Measurements from ENCODE around the gene SLC4A2.
A peak's percentile ranks its signal among the peaks of the same experiment; 100 is the strongest.
"Not testable (repeated sequence)": the region's sequence is repeated elsewhere in the genome, so short reads cannot be mapped to it uniquely, and the experiment has no call there.

Gene SLC4A2, protein sequence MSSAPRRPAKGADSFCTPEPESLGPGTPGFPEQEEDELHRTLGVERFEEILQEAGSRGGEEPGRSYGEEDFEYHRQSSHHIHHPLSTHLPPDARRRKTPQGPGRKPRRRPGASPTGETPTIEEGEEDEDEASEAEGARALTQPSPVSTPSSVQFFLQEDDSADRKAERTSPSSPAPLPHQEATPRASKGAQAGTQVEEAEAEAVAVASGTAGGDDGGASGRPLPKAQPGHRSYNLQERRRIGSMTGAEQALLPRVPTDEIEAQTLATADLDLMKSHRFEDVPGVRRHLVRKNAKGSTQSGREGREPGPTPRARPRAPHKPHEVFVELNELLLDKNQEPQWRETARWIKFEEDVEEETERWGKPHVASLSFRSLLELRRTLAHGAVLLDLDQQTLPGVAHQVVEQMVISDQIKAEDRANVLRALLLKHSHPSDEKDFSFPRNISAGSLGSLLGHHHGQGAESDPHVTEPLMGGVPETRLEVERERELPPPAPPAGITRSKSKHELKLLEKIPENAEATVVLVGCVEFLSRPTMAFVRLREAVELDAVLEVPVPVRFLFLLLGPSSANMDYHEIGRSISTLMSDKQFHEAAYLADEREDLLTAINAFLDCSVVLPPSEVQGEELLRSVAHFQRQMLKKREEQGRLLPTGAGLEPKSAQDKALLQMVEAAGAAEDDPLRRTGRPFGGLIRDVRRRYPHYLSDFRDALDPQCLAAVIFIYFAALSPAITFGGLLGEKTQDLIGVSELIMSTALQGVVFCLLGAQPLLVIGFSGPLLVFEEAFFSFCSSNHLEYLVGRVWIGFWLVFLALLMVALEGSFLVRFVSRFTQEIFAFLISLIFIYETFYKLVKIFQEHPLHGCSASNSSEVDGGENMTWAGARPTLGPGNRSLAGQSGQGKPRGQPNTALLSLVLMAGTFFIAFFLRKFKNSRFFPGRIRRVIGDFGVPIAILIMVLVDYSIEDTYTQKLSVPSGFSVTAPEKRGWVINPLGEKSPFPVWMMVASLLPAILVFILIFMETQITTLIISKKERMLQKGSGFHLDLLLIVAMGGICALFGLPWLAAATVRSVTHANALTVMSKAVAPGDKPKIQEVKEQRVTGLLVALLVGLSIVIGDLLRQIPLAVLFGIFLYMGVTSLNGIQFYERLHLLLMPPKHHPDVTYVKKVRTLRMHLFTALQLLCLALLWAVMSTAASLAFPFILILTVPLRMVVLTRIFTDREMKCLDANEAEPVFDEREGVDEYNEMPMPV

DNA sequence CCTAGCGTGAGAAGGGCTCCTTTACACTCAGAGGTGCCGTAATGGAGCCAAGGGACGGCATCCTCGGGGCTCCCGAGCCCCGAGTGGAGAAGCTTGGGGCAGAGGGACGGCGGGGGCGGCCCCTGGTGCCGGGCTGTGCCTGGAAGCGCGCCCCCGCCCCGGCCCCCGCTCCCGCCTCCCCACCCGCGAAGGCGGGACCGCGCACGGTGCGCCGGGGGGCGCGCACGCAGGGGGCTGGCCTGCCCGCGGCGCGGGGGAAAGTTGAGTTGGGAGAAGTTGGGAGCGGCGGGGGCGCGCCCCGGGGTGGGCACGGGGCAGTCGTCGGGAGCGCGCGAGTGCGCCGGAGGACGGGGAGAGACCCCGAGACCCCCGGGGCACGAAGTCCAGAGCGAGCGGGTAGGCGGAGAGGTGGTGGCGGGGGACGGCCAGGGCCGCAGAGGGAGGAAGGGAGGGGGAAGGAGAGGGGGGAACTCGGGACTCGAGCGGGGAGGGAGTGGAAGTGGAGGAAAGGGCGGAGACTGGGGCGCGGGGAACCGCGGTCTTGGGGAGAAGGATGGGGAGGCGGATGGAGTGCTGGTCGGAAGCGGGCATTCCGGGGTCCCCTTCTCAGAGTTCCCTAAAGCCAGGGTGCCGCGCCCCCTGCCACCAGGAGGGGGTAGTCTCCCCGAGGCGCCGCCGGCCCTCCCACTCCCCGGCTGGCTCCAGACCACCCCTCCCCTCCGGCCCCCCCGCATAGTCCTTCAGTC is at the start of gene SLC4A2:
TSS of gene SLC4A2 (plus strand) at position 223 of the 746 bp plus-strand sequence. CDS start 2,399 bp downstream, outside the sequence.
- no peak for TF ChIP-seq JUND (IDR thresholded peaks at IDR 0.05; ENCODE audit: low read depth)
- in situ Hi-C loops (cut with HindIII; ENCODE audit: low pct_unique_long_range_greater_than_20kb, low sequenced_read_pairs) = no loop called here
- peak; percentile 76 to 81 for DNase-seq (ENCODE audit: low read depth in 1 of 2, low spot score in 1 of 2)

DNA sequence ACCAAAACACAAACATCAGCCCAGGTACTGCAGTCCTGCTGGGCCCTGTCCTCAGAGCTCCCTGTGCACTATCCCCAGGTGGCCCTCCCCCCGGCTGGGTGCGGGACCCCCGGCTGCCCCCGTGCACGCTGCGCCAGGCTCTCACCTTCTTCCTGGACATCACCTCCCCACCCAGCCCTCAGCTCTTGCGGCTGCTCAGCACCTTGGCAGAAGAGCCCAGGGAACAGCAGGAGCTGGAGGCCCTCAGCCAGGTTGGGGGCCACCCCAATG is 49.4 kb upstream of the SLC4A2 start:
- DNase-seq (ENCODE audit: low read depth in 1 of 2, low spot score in 1 of 2) = no peak
- TF ChIP-seq JUND (IDR thresholded peaks at IDR 0.05; ENCODE audit: low read depth) = no peak
- in situ Hi-C loops (cut with HindIII; ENCODE audit: low pct_unique_long_range_greater_than_20kb, low sequenced_read_pairs) = no loop called here

DNA sequence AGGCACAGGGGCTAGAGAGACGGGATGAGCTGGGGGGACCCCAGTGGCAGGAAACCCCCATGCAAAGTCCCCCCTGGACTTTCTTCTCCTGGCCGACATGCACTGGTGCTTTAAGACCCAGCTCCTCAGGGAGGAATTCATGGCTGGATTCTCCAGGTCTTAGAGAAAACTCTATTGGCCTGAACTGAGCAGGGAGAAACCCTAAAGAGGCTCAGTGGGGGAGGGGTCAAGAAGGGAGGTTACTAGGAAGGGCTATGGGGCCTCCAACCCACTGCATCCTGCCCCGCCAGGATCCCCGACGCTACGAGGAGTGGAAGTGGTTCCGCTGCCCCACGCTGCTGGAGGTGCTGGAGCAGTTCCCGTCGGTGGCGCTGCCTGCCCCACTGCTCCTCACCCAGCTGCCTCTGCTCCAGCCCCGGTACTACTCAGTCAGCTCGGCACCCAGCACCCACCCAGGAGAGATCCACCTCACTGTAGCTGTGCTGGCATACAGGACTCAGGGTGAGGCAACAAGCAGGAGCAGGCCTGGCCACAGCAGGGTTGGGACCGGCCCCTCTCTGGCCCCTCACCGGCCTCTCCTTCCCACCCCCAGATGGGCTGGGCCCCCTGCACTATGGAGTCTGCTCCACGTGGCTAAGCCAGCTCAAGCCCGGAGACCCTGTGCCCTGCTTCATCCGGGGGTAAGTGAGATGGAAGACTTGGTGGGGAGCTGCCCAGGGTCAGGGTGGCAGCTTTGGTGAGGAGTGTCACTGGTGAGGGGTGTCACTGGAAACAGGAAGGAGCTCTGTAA is 48.9 kb upstream of the SLC4A2 start:
- in situ Hi-C loops (cut with HindIII; ENCODE audit: low pct_unique_long_range_greater_than_20kb, low sequenced_read_pairs) = no loop called here
- no peak for DNase-seq (ENCODE audit: low read depth in 1 of 2, low spot score in 1 of 2)
- TF ChIP-seq JUND (IDR thresholded peaks at IDR 0.05; ENCODE audit: low read depth) = no peak

DNA sequence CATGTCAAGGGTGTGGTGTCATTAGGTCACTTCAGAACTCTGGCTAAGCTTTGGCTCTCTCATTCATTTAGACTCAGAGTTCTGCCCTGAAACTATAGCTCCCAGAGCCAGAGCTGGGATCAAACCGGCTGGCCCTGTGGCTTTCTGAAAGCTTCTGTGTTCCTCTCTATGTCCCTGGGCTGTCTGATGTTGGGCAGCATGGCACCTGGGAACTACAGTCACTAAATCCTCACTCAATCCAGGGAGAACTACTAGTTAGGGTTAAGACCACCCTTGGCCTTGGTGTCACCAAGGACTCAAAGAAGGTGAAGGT is 48.3 kb upstream of the SLC4A2 start:
- no peak for TF ChIP-seq JUND (IDR thresholded peaks at IDR 0.05; ENCODE audit: low read depth)
- no peak for DNase-seq (ENCODE audit: low read depth in 1 of 2, low spot score in 1 of 2)
- in situ Hi-C loops (cut with HindIII; ENCODE audit: low pct_unique_long_range_greater_than_20kb, low sequenced_read_pairs) = no loop called here

DNA sequence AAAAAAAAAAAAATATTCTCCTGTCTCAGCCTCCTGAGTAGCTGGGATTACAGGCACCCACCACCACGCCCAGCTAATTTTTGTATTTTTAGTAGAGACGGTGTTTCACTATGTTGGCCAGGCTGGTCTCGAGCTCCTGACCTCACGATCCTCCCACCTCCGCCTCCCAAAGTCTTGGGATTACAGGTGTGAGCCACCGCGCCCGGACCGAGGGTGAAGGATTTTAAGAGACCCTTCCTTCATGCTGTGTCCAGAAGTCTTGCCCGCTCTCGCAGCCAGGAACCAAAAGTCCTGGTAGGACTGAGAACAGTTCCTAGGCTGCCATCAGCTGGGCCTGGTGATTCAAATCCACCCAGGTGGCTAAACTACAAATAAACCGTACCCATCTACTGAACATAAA is 47.8 kb upstream of the SLC4A2 start:
- DNase-seq (ENCODE audit: low read depth in 1 of 2, low spot score in 1 of 2); in situ Hi-C loops (cut with HindIII; ENCODE audit: low pct_unique_long_range_greater_than_20kb, low sequenced_read_pairs): not testable (repeated sequence)

DNA sequence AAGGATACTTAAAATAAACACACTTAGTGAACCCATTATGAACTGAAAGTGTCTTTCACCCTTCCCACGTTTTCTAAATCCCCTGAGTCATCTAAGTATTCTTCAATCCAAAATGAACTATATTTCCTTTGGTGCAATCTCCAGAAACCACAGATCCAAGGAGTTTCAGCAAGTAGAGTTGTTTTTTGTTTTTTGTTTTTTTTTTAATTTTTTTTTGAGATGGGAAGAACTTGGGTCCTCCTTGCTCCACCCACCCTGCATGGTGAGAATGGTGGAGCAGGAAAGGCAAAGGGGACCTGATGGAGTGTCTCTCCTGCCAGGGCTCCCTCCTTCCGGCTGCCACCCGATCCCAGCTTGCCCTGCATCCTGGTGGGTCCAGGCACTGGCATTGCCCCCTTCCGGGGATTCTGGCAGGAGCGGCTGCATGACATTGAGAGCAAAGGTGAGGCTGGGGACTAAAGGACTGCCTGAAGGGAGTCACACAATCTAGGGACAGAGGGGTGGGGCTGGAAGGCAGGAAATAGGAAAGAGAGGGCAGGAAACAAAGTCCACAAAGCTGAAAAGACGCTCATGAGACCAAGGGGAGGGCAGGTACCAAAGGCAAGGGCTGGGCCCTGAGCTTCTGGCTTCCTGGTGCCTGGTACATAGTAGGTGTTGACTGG is 47.2 kb upstream of the SLC4A2 start:
- no peak for TF ChIP-seq JUND (IDR thresholded peaks at IDR 0.05; ENCODE audit: low read depth)
- in situ Hi-C loops (cut with HindIII; ENCODE audit: low pct_unique_long_range_greater_than_20kb, low sequenced_read_pairs) = no loop called here
- DNase-seq (ENCODE audit: low read depth in 1 of 2, low spot score in 1 of 2) = no peak

DNA sequence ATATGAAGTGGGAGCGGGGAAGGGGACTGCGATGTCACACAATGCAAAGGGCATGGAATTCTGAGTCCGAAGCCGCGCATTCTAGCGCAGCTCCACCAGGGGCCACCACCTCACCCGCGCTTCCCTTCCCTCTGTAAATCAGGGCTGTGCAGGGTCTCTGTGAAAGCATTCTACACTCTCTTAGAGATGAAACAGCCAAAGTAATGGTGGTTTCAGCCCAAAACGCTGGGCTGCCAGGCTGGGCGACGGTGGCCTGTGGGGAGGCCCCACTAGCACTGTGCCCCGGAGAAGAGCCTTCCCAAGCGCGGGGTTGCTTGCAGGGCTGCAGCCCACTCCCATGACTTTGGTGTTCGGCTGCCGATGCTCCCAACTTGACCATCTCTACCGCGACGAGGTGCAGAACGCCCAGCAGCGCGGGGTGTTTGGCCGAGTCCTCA is 46.5 kb upstream of the SLC4A2 start:
- DNase-seq (ENCODE audit: low read depth in 1 of 2, low spot score in 1 of 2) = peak; percentile 41 to 42
- no peak for TF ChIP-seq JUND (IDR thresholded peaks at IDR 0.05; ENCODE audit: low read depth)
- in situ Hi-C loops (cut with HindIII; ENCODE audit: low pct_unique_long_range_greater_than_20kb, low sequenced_read_pairs) = no loop called here

DNA sequence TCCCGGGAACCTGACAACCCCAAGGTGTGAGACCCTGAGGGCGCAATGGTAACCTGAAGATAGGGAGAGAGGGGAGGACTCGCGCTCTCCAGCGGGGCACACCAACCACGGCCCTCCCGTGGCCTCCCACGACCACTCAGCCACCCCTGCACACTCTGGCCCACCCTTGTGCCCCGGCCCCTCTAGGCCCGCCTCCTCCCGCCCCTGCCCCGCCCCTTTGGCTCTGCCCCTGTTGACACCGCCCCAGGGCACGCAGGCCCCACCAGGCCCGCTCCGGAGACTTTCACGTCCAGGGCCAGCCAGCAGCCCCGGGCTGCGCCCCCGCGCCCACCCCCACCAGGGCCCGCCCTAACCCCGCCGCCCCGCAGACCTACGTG is 46.0 kb upstream of the SLC4A2 start:
- in situ Hi-C loops (cut with HindIII; ENCODE audit: low pct_unique_long_range_greater_than_20kb, low sequenced_read_pairs) = no loop called here
- DNase-seq (ENCODE audit: low read depth in 1 of 2, low spot score in 1 of 2) = no peak
- TF ChIP-seq JUND (IDR thresholded peaks at IDR 0.05; ENCODE audit: low read depth) = no peak

DNA sequence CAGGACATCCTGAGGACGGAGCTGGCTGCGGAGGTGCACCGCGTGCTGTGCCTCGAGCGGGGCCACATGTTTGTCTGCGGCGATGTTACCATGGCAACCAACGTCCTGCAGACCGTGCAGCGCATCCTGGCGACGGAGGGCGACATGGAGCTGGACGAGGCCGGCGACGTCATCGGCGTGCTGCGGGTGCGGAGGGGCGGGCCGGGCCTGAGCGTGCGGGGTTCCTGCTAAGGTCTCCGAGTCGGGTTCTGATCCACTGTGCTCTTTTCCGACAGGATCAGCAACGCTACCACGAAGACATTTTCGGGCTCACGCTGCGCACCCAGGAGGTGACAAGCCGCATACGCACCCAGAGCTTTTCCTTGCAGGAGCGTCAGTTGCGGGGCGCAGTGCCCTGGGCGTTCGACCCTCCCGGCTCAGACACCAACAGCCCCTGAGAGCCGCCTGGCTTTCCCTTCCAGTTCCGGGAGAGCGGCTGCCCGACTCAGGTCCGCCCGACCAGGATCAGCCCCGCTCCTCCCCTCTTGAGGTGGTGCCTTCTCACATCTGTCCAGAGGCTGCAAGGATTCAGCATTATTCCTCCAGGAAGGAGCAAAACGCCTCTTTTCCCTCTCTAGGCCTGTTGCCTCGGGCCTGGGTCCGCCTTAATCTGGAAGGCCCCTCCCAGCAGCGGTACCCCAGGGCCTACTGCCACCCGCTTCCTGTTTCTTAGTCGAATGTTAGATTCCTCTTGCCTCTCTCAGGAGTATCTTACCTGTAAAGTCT is 45.5 kb upstream of the SLC4A2 start:
- in situ Hi-C loops (cut with HindIII; ENCODE audit: low pct_unique_long_range_greater_than_20kb, low sequenced_read_pairs) = no loop called here
- TF ChIP-seq JUND (IDR thresholded peaks at IDR 0.05; ENCODE audit: low read depth) = no peak
- no peak for DNase-seq (ENCODE audit: low read depth in 1 of 2, low spot score in 1 of 2)

DNA sequence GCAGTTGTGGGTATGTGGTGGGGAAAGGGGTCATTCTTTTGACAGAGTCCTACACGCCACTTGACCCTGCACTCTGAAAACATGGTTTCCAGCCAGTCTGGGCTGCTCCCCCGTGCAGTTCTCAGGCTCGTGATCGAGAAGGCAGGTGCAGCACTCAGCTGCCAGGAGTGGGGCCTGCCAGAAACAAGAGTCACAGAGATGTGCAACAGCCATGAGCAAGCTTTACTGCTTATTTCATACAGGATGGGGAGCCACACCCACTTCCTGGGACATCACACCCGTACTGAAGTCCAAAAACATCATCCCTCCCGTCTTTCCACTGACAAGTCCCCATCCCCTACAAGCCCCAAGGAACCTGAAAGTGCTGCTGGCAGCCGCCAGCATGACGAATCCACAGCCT is 44.4 kb upstream of the SLC4A2 start:
- DNase-seq (ENCODE audit: low read depth in 1 of 2, low spot score in 1 of 2) = no peak
- in situ Hi-C loops (cut with HindIII; ENCODE audit: low pct_unique_long_range_greater_than_20kb, low sequenced_read_pairs) = no loop called here
- no peak for TF ChIP-seq JUND (IDR thresholded peaks at IDR 0.05; ENCODE audit: low read depth)

DNA sequence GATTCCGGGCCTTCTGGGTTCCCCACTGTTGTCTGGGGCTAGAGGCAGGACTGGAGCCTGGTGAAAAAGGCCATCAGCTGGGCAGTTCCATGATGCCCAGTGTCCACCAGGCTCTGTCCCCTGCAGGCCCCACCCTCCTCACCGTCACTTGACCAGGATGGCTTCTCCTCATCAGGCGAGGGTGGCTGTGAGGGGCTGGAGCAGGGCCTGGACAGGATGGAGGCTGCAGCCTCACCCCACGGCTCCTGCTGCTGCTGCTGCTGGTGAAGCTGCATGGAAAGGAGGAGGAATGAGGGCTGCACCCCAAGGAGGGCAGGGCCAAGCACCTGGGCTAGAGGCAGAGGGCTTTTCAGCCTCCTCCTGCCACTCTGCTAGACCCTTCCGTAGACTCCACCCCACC is 43.4 kb upstream of the SLC4A2 start:
- TF ChIP-seq JUND (IDR thresholded peaks at IDR 0.05; ENCODE audit: low read depth) = no peak
- in situ Hi-C loops (cut with HindIII; ENCODE audit: low pct_unique_long_range_greater_than_20kb, low sequenced_read_pairs) = no loop called here
- no peak for DNase-seq (ENCODE audit: low read depth in 1 of 2, low spot score in 1 of 2)

Measured in T47D (cell line).